IMR-90 (cell line): ENCODE results near the gene PPT2. TPM values are rescaled to one million over a fixed set of nuclear protein-coding genes. Genes with fewer than 3 reads are reported as not detected.

Experiments
- ATAC-seq: fragments of 200-7000 bp; cut with Tn5 transposase; 2 replicates; pipeline ENCODE4 v1.9.1; 2020; ENCODE audit warnings: low read depth, mild to moderate bottlenecking, moderate library complexity
- BruUV-seq: library from RNA; stranded (reverse); fragments of 400-500 nt; replicated peaks from 2 replicates; lab custom pipeline; 2021; lab: Mats Ljungman, UMichigan
- CTCF ChIA-PET: fragments of 300-600 bp; formaldehyde crosslinking; extraction: SDS; loops from one replicate; lab custom pipeline; 2021; ENCODE audit warnings: antibody characterized with exemption; lab: Yijun Ruan, JAX
- POLR2A ChIA-PET: fragments of 300-600 bp; sonication (Branson Sonifier 250); formaldehyde crosslinking; loops from one replicate; lab custom pipeline; 2022; ENCODE audit warnings: antibody characterized with exemption; ENCODE audit not compliant: unreplicated experiment; lab: Charles Lee
- DNase-seq: peaks from one replicate; pipeline ENCODE4 v3.0.0; 2013
- H2AFZ ChIP-seq: replicated peaks from 2 replicates; pipeline ENCODE3; 2013; ENCODE audit warnings: low read length, mild to moderate bottlenecking; ENCODE audit not compliant: poor library complexity
- H2AK5ac ChIP-seq: 2 replicates; pipeline ENCODE4 v1.6.1; 2013; ENCODE audit warnings: low read depth, low read length, inconsistent platforms
- H2AK9ac ChIP-seq: replicated peaks from 2 replicates; pipeline ENCODE3; 2013; ENCODE audit warnings: mild to moderate bottlenecking, low read depth, low read length, moderate library complexity; ENCODE audit not compliant: poor library complexity
- H2BK120ac ChIP-seq: 2 replicates; pipeline ENCODE4 v1.6.1; 2013; ENCODE audit warnings: low read depth, low read length, inconsistent platforms
- H2BK15ac ChIP-seq: 3 replicates; pipeline ENCODE4 v1.6.1; 2013; ENCODE audit warnings: low read depth, low read length, inconsistent platforms
- H2BK20ac ChIP-seq: 2 replicates; pipeline ENCODE4 v1.6.1; 2013; ENCODE audit warnings: low read depth, mild to moderate bottlenecking, inconsistent platforms, low read length, moderate library complexity
- H2BK5ac ChIP-seq: 2 replicates; pipeline ENCODE4 v1.6.1; 2013; ENCODE audit warnings: mild to moderate bottlenecking, low read depth, low read length, inconsistent platforms; ENCODE audit not compliant: poor library complexity, severe bottlenecking
- H3K14ac ChIP-seq: replicated peaks from 2 replicates; pipeline ENCODE4 v1.6.1; 2013; ENCODE audit warnings: low read depth, low read length, inconsistent platforms
- H3K18ac ChIP-seq: 2 replicates; pipeline ENCODE4 v1.6.1; 2013; ENCODE audit warnings: low read depth, low read length, control low read depth
- H3K23ac ChIP-seq: 2 replicates; pipeline ENCODE4 v1.6.1; 2013; ENCODE audit warnings: low read depth, low read length, inconsistent platforms
- H3K27ac ChIP-seq: 2 replicates; pipeline ENCODE4 v1.5.1; 2013; ENCODE audit warnings: mild to moderate bottlenecking, control low read depth, low read length; ENCODE audit not compliant: insufficient read depth
- H3K27me3 ChIP-seq: 2 replicates; pipeline ENCODE4 v1.6.1; 2013; ENCODE audit warnings: low read length; ENCODE audit not compliant: control insufficient read depth, insufficient read depth
- H3K36me3 ChIP-seq: 2 replicates; pipeline ENCODE4 v1.6.1; 2013; ENCODE audit warnings: low read length, mixed read lengths; ENCODE audit not compliant: control insufficient read depth, insufficient read depth
- H3K4ac ChIP-seq: 2 replicates; pipeline ENCODE4 v1.6.1; 2013; ENCODE audit warnings: low read depth, low read length, inconsistent platforms
- H3K4me1 ChIP-seq: 2 replicates; pipeline ENCODE4 v1.6.1; 2013; ENCODE audit warnings: low read length, mixed read lengths; ENCODE audit not compliant: control insufficient read depth, insufficient read depth
- H3K4me2 ChIP-seq: 2 replicates; pipeline ENCODE4 v1.6.1; 2013; ENCODE audit warnings: low read depth, mild to moderate bottlenecking, control low read depth, low read length, moderate library complexity
- H3K4me3 ChIP-seq: 2 replicates; pipeline ENCODE4 v1.5.1; 2013; ENCODE audit warnings: low read depth, mild to moderate bottlenecking, control low read depth, low read length, moderate library complexity; ENCODE audit not compliant: insufficient read depth
- H3K56ac ChIP-seq: 2 replicates; pipeline ENCODE4 v1.6.1; 2013; ENCODE audit warnings: low read length, inconsistent platforms; ENCODE audit not compliant: insufficient read depth; ENCODE audit errors: extremely low read depth
- H3K79me1 ChIP-seq, 2 experiments: 2 replicates each; pipeline ENCODE4 v1.6.1; 2013; ENCODE audit warnings: low read length in 2 of 2, inconsistent platforms in 1 of 2, low read depth in 1 of 2
- H3K9ac ChIP-seq: 2 replicates; pipeline ENCODE4 v1.6.1; 2013; ENCODE audit warnings: low read depth, low read length, control low read depth
- H3K9me1 ChIP-seq: 2 replicates; pipeline ENCODE4 v1.6.1; 2013; ENCODE audit warnings: low read length, inconsistent platforms; ENCODE audit not compliant: insufficient read depth
- H3K9me3 ChIP-seq: 2 replicates; pipeline ENCODE4 v1.6.1; 2013; ENCODE audit warnings: low read length; ENCODE audit not compliant: control insufficient read depth, insufficient read depth
- H4K20me1 ChIP-seq: 2 replicates; pipeline ENCODE4 v1.6.1; 2013; ENCODE audit warnings: low read length, inconsistent platforms; ENCODE audit not compliant: insufficient read depth
- H4K5ac ChIP-seq: 2 replicates; pipeline ENCODE4 v1.6.1; 2013; ENCODE audit warnings: mild to moderate bottlenecking, low read depth, low read length, control low read depth
- H4K8ac ChIP-seq, 2 experiments: 2 replicates each; pipeline ENCODE4 v1.6.1; 2013; ENCODE audit warnings: low read depth in 2 of 2, low read length in 2 of 2, control low read depth in 1 of 2, inconsistent platforms in 1 of 2
- H4K91ac ChIP-seq: 2 replicates; pipeline ENCODE4 v1.6.1; 2013; ENCODE audit warnings: low read depth, low read length, inconsistent platforms; ENCODE audit not compliant: insufficient read depth
- CEBPB ChIP-seq: IDR thresholded peaks from 2 replicates; pipeline ENCODE4 v1.6.1; 2012; ENCODE audit warnings: low read depth, low read length, improper control_type of control experiment
- MAFK ChIP-seq: IDR thresholded peaks from 2 replicates; pipeline ENCODE4 v1.6.1; 2012; ENCODE audit warnings: low read depth, low read length, improper control_type of control experiment
- MAZ ChIP-seq: IDR thresholded peaks from 2 replicates; pipeline ENCODE4 v1.6.1; 2012; ENCODE audit warnings: low read depth, mild to moderate bottlenecking, low read length, improper control_type of control experiment, moderate library complexity, borderline replicate concordance
- MXI1 ChIP-seq: IDR thresholded peaks from 2 replicates; pipeline ENCODE4 v1.6.1; 2012; ENCODE audit warnings: low read depth, mild to moderate bottlenecking, low read length, moderate library complexity, borderline replicate concordance
- NFE2L2 ChIP-seq: fragments of 150-350 bp; IDR thresholded peaks from 2 replicates; pipeline ENCODE4 v1.6.1; 2016; ENCODE audit warnings: low read depth, mild to moderate bottlenecking, low read length
- POLR2A ChIP-seq: IDR thresholded peaks from 2 replicates; pipeline ENCODE4 v1.6.1; 2012; ENCODE audit warnings: mild to moderate bottlenecking, low read depth, low read length
- RAD21 ChIP-seq: IDR thresholded peaks from 2 replicates; pipeline ENCODE4 v1.6.1; 2012; ENCODE audit warnings: low read length, improper control_type of control experiment
- RCOR1 ChIP-seq: IDR thresholded peaks from 2 replicates; pipeline ENCODE4 v1.6.1; 2012; ENCODE audit warnings: mild to moderate bottlenecking, low read length, improper control_type of control experiment; ENCODE audit not compliant: insufficient replicate concordance
- RFX5 ChIP-seq: IDR thresholded peaks from 2 replicates; pipeline ENCODE4 v1.8.0; 2012; ENCODE audit warnings: low read depth, mild to moderate bottlenecking, low read length, moderate library complexity
- USF2 ChIP-seq: fragments of 150-350 bp; IDR thresholded peaks from 2 replicates; pipeline ENCODE4 v1.6.1; 2017; ENCODE audit warnings: mild to moderate bottlenecking, antibody characterized with exemption, low read length, low read depth
- WGBS, 2 experiments: methylation state at CpG; one replicate each; pipeline versions ENCODE4 v1.1.5 to v1.1.7; 2013; ENCODE audit warnings: missing lambda C conversion rate in 2 of 2; ENCODE audit not compliant: insufficient read length in 1 of 2; ENCODE audit errors: extremely low coverage in 2 of 2; 5-methylcytosine and 5-hydroxymethylcytosine counted together
- dilution Hi-C: fragments of 300-500 bp; cut with HindIII; formaldehyde crosslinking; loops from one replicate; pipeline ENCODE4 v1.14.3; 2018; ENCODE audit warnings: low sequenced_read_pairs; ENCODE audit not compliant: unreplicated experiment
- in situ Hi-C: fragments of 300-500 bp; cut with MboI; formaldehyde crosslinking; loops from 3 replicates; pipeline ENCODE4 v1.14.3; 2019; ENCODE audit warnings: low sequenced_read_pairs, inconsistent platforms, mixed read lengths
- intact Hi-C: fragments of 100-400 bp; cut with micrococcal nuclease; formaldehyde crosslinking; loops from 2 replicates; pipeline ENCODE4 v1.10.0; 2022
- polyA plus RNA-seq, 3 experiments: library from polyadenylated mRNA; depleted of rRNA; stranded (reverse); fragments of >200 nt; gene quantifications; 2 replicates each; pipeline ENCODE4 v1.2.3, GENCODE V29; 2012; ENCODE audit warnings: low replicate concordance in 1 of 3
- total RNA-seq: library from RNA; depleted of rRNA; stranded (reverse); fragments of >200 nt; gene quantifications from 2 replicates; pipeline ENCODE4 v1.2.3, GENCODE V29; 2012
- TF ChIP-seq, protein P1 (sequence below): conservative IDR thresholded peaks from 2 replicates; pipeline ENCODE4 v1.5.1; 2012; ENCODE audit warnings: mild to moderate bottlenecking, low read depth, low read length, improper control_type of control experiment

The PPT2 gene
- total and polyA plus RNA-seq, 2 of the 4 experiments (the other 2 are of a cell fraction) = 3.2 to 16.2 TPM

DNA sequence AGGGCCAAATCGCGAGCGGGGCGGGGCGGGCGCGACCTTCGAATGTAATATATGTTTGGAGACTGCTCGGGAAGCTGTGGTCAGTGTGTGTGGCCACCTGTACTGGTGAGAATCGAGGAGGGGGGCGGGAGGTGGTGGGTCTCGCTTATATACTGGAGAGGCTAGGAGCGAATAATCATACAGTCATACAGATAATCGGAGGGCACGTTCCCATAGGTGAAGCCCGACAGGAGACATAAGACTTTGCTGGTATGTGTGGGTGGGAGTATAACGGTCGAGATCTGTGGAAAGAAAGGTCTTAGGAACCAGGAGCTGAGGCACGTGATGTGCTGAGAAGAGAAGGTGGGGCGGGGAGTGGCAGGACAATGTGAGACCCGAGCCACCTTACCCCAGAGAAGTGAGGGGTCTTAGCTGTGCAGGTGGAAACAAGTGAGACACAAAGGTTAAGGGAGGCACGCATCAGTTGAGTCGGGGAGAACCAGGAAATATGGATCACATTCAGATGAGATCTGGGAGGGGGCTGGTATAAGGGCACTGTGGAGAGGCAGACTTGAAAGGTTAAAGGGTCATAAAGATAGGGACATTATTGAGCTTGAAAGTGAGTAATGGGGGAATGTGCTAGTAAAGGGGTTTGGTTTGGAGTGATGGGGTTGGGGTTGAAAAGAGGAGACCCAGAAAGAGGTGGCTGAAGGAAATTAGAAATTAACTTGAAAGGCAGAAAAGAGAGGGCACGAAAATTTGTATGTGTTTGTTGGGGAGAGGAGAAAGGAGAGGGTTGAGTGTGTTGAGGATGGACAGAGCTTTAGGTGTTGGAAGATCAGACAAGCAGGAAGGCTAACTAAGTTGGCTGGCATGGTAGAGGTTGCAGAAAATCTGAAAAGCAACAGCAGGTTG lies 24.9 kb downstream of the PPT2 start:
- CTCF ChIA-PET = interaction anchor here (0.6 kb wide), 1 partner anchor 190 kb away, joined by 4 read pairs; no protein-coding TSS in a partner anchor

More for the DNA sequence above, 24.9 kb downstream of the PPT2 start:
- peak overlapping the region; percentile 92 for H2AK5ac ChIP-seq
- peak overlapping the region; percentile 92 for H3K9ac ChIP-seq
- H2BK5ac ChIP-seq = peak overlapping the region; percentile 66
- peaks cover 3% of the 10 kb centered on the region; the same call in 1 of the 2 replicates for H4K20me1 ChIP-seq
- no TSS peak for BruUV-seq
- H3K36me3 ChIP-seq = peaks cover 18% of the 10 kb centered on the region; the same call in 1 of the 2 replicates
- peak overlapping the region; percentile 3; the same call in 1 of the 2 replicates for H3K18ac ChIP-seq
- H4K8ac ChIP-seq = peak overlapping the region; percentile 58 to 70; a peak in 2 of 4 replicates
- peaks cover 19% of the 10 kb centered on the region for H3K9me1 ChIP-seq
- no peak overlapping the region; the same call in 2 of the 3 replicates for H2BK15ac ChIP-seq
- no peaks in the 10 kb centered on the region for H3K9me3 ChIP-seq
- H2AFZ ChIP-seq = peak overlapping the region; percentile 85
- peak overlapping the region; percentile 46; the same call in 1 of the 2 replicates for H3K56ac ChIP-seq
- H3K23ac ChIP-seq = peak overlapping the region; percentile 86
- peak overlapping the region; percentile 95 for H3K14ac ChIP-seq
- in situ Hi-C loops (loop anchor here (10.0 to 25.0 kb wide), 2 partner anchors 204 to 784 kb away; partner anchors contain the start of genes BRD2, DXO and HLA-DMA), intact Hi-C loops (loop anchor here (5.0 kb wide), 1 partner anchor 61 kb away; no protein-coding TSS in a partner anchor), dilution Hi-C loops (no loop called here)
- peak overlapping the region; percentile 69 for H3K27ac ChIP-seq
- ATAC-seq (no peak), DNase-seq (no peak)
- peak overlapping the region; percentile 87 for H3K4ac ChIP-seq
- no peaks in the 10 kb centered on the region for H3K27me3 ChIP-seq
- H2BK120ac ChIP-seq = no peak overlapping the region
- peak overlapping the region; percentile 65 for H3K4me3 ChIP-seq
- WGBS, 2 experiments = 1 to 100% methylated on average over 1 to 10 of the region's 24 CpGs
- POLR2A ChIA-PET = no interaction called here
- peak overlapping the region; percentile 99 for H3K4me2 ChIP-seq
- H2AK9ac ChIP-seq = peak overlapping the region; percentile 92
- peak overlapping the region; percentile 85 for H4K91ac ChIP-seq
- H2BK20ac ChIP-seq = no peak overlapping the region
- TF ChIP-seq NFE2L2 (no peak), MAZ (no peak), RCOR1 (no peak), RAD21 (no peak), RFX5 (no peak), POLR2A (0 out of 2 replicates have a peak, but pooled peaks have one; percentile 1), MAFK (no peak), CEBPB (no peak), USF2 (peak; percentile 61), MXI1 (0 out of 2 replicates have a peak, but pooled peaks have one; percentile 5)
- TF ChIP-seq, protein P1, sequence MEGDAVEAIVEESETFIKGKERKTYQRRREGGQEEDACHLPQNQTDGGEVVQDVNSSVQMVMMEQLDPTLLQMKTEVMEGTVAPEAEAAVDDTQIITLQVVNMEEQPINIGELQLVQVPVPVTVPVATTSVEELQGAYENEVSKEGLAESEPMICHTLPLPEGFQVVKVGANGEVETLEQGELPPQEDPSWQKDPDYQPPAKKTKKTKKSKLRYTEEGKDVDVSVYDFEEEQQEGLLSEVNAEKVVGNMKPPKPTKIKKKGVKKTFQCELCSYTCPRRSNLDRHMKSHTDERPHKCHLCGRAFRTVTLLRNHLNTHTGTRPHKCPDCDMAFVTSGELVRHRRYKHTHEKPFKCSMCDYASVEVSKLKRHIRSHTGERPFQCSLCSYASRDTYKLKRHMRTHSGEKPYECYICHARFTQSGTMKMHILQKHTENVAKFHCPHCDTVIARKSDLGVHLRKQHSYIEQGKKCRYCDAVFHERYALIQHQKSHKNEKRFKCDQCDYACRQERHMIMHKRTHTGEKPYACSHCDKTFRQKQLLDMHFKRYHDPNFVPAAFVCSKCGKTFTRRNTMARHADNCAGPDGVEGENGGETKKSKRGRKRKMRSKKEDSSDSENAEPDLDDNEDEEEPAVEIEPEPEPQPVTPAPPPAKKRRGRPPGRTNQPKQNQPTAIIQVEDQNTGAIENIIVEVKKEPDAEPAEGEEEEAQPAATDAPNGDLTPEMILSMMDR = no peak
- H3K4me1 ChIP-seq = peaks cover 5% of the 10 kb centered on the region
- H3K79me1 ChIP-seq = peaks cover 22 to 50% of the 10 kb centered on the region in 2 experiments
- peak overlapping the region; percentile 38 for H4K5ac ChIP-seq
